ENCODE data around the gene ZNF593OS.
A peak's percentile ranks its signal among the peaks of the same experiment; 100 is the strongest.

Gene ZNF593OS

DNA sequence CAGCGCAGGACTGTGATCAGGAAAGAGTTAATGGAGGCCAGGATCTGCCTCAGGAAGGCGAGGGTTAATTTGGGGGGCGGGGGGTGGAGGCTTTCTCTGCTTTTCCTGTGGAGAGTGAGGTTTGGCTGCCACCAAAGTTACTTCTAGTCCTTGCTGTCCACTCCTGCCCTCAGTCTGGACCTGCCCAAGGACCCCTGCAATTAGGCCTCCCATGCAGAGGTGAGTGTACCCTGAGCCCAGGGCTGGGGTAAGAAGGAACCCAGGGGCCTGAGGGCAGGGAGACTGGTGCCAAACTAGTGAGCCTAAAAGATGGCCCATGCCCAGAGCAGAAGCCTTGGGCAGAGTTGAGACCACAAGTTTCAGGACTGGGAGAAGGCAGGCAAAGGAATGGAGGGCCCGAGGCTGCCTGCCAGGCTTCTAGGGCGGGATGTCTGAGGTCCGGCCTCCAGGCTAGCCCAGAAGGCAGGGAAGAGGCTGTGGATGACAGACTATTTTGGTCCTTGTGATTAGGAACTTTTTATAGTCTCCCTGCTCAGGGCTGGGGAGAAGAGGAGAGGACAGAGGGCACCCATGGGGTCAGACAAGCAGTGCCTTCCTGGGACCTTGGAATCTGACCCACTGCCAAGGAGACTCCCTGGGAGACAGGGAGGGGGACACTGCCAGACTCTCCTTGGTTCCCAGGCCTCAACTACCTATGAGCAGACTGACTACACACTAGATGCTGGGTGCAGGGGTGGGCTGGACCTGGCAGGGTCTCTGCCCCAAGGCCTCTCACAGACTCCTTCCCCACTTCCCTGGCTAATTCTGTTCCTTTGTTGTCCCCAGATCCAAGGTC lies 12.5 kb downstream of the ZNF593OS start, which contains the start of gene FAM110D:
TSS of gene FAM110D (plus strand) at position 172 of the 835 bp plus-strand sequence. CDS start 2,213 bp downstream, outside the sequence.
- no peak for DNase-seq

DNA sequence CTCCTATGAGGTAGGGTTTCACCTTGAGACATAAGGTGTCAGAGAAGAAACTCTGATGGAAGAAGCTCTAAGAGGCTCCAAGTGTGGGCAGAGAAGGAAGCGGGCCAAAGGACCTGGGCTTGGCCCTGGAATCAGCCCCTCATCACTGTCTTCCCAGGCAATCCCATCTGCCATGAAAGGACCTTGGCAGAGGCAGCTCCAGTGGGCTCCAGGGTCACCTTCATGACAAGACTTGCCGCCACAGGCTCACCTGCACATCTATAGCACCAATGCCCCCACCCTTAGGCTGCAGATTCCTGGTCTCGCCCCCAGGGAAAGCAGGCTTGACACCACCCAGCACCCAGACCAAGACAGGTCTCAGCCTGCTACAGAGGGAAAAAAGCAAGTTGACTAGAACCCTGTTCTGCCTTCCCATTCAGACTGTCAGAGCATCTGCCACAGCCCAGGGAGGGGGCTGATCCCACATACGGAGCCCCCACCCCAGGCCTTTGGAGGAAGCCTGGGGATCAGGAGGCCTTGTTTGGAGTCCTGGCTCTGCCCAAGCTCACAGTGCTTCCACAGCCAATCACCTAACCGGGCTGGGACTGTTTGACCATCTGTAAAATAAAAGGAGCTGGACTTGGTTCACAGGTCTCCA lies 13.2 kb downstream of the ZNF593OS start:
- DNase-seq: no peak

DNA sequence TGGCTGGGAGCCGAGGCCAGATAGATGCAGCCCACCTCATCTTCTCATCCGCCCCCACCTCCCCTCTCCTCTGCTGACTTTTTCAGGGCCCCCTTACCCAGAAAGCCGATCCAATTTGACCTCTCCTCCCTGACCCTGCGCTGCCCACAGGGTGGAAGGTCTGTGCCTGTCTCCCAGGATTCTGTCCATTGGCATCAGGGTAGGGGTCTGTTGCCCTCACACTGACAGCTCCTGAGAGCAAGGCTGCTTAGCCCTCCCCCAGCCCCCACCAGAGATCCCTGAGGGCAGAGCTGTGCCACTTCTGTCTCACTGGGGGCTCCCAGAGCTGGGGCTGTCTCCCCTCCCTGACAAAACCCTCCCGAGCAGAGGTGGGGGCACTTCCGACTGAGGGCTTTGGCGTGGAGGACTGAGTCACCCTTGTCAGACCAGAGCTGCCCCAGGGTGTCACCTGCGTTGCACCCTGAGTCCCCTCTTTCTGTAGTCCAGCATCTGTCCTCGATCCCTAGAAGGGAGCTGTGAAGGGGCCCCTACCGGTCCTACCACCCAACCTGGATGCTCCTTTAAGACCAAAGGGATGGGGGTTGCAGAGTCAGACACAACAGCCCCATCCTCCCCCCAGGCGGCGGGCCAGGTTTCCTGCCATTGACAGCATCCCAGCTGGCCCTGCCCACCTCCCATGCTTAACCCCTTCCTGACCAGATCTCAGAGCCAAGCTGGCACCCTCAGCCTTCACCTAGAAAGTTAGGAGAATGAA lies 15.2 kb downstream of the ZNF593OS start:
- DNase-seq: no peak

DNA sequence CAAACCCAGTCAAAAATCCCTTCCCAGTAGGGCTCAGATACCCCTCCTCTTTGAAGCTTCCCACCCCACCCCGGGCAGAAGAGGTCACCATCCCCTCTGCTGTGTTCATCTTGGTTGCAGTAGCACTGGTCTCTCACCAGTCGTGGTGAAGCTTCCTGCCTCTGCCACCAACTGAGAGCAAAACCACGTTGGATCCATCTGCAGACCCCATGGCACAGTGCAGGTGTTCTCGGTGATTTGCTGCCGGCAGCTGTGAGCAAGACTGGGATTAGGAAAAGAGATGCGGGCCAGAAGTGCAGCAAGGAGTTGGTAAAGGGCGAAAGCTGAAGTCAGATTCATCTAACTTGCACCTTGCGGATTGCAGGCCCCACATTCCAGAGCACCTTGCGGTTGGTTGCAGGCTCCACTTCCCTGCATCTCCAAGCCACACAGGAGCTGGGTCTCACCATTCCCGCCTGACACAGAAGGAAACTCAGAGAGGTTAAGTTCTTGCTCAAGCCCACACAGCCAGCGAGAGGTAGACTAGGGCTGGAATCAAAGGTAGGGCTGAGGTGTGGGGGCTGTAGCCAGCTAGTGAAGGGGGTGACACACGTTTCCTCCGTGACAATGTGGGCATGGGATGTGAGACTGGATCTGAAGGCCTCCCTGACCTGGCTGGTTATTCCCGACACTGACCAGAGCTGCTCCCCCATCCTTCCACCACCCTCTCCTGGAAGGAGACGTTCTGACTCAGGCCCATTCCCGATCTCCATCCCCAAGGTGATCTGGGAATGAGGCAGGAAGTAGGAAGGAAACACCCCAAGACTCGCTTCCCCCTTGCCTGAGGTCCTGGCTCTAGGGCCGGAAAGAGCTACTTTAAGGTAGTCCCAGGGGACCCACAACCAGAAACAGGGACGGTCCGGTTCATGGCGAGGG lies 16.0 kb downstream of the ZNF593OS start:
- no peak for DNase-seq

DNA sequence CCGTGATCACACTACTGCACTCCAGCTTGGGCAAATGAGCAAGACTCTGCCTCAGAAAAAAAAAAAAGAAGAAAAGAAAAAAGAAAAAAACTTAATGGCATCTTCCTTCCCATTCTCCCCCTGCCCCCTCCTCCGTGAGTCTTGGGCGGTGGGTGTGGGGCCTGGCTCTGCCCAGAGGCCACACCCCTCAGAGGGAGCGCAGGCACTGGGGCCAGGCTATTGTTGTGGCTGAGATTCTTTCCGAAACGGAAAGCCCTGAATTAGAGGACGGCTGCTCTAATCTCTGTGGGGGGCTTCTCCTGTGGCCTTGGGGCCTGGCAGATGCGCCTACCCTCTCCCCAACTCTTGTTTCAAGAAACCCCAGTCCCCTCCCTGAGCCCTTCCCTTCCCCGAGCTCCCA lies 16.9 kb downstream of the ZNF593OS start:
- DNase-seq: no peak

DNA sequence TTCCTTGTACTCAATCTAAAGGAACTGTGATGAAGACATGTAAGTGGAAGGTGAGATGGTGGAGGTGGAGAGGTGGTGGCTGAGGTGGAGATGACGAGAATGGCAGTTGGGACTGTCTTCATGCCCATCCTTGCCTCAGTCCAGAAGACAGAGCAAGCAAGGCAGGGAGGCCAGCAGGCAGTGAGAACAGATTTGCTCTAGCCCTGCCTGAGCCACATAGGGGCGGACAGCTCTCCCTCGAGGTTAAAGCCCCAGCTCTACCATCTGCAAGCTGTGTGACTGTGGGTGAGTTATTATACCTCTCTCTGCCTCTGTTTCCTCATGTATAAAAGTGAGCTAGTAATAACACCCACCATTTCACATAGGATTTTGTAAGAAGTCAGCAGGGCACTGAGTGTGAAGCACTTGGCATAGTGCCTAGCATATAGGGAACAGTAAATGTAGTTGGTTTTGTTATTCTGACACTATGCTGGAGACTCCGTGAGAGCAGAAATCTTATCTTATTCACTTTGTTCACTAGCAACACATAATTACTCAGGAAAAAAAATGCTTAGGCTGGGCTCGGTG lies 17.6 kb downstream of the ZNF593OS start:
- DNase-seq: no peak

DNA sequence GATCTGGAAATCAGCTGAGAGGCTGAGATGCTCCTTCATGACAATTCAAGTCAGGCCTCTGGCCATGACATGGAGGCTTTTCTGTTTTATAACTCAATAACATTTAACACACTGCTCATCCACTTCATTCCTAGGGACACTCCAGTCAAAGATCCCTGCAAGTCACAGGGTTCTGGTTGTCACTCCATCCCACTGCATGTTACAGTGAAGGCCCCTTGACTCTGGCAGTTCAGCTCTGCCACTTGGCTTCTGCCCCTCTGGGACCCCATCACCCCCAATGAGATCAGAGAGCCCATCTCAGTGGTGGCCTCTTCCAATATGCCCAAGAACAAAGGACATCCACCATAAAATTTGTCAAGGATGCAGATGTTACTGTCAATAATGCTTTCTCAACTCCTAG lies 22.7 kb downstream of the ZNF593OS start:
- no peak for DNase-seq

DNA sequence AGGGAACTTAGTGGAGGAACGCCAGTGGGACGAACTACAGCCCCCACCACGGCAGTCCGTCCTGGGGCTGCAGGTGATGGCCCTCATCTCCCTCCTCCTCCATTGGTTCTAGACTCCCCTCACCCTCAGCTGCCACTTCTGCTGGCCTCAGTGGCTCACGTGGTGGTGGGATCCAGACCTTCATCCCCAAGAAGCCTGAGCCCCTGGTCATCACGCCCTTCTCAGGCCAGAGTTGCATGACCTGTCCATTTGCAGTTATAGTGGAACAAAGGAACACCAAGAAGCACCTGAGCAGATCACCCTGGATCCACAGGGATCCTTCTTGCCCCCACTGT lies 25.7 kb downstream of the ZNF593OS start:
- no peak for DNase-seq

DNA sequence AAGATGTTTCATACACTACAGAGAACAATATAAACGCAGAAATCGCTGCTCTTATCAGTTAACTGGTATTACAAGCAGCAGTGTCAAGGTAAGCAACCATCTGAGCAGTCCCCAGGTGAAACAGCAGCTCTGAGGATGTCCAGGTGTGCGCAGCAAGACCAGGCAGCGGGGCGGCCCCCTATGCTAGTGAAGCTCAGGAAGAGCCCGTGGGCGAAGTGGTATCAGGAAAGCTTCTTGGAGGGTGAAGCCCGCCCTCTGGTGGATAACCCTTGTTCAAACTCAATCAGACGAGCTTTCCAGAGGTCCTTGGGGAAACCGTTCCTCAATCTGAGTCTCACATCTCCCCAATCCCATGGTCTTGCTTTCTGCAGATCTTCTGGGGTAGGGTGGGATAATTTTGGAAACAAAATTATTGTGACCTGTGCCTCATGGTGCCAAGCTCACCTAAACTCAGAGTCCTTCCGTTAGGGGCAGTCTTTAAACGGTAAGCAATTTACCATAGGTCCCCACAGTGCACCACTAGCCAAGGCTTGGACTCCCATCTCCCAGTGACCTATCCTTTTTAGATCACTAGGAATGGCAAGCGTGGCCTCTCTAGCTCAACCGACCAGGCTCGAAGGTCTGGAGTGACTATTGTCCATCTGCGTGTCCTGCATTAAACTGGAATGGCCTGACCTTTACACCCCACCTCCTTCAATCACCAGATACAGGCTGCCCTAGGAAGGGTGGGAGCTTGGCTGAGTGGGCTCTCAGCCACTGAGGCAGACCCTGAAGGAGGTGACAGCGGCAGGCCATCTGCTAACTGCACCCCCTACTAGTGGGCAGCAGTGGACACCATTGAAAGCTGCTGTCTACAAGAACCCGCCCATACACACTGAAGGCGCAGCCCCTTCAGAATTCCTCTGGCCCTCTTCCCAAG lies 26.3 kb downstream of the ZNF593OS start:
- DNase-seq: peak; percentile 61

DNA sequence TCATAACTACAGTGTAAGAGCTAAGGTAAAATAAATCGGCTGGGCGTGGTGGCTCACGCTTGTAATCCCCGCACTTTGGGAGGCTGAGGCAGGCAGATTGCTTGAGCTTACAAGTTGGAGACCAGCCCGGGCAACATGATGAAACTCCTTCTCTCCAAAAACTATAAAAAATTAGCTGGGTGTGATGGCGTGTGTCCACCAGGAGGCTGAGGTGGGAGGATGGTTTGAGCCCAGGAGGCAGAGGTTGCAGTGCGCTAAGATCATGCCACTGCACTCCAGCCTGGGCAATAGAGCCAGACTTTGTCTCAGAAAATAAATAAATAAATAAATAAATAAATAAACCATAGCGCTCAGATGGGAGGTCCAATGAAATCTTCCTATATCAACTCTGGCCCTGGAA lies 29.5 kb downstream of the ZNF593OS start:
- DNase-seq: no peak

DNA sequence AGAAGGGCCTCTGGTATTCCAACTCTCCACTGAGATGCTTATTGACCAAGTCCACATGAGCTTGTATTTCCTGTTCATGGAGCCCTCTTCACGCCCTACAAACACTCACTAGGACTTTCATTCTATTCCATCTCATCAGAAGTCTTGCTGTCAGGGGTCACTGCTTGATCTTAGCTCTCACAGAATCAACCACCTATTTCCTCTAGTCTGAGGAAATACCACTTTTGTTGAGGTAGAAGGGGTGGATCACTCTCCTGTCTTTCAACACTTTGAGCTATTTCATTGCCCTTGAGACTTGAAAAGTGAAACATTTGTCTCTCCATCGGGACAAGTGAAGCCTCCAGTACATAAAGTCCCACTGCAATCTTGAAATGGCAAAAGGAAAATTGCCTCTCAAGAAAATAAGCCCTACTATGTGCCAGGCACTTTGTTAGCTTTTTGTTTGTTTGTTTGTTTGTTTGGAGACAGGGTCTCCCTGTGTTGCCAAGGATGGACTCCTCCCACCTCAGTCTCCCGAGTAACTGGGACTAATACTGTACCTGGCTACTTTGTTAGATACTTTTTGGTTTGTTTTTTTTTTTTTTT lies 32.6 kb downstream of the ZNF593OS start:
- DNase-seq: no peak

DNA sequence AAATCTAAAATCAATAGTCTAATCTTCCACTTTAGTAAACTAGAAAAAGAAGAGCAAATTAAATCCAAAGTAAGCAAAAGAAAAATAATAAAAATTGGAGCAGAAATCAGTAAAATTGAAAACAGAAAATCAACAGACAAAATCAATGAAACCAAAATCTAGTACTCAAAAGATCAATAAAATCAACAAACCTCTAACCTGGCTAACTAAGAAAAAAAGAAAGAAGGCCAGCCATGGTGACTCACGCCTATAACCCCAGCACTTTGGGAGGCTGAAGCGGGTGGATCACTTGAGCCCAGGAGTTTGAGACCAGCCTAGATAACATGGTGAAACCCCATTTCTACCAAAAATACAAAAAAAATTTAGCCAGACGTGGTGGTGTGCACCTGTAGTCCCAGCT lies 37.2 kb downstream of the ZNF593OS start:
- DNase-seq: no peak

DNA sequence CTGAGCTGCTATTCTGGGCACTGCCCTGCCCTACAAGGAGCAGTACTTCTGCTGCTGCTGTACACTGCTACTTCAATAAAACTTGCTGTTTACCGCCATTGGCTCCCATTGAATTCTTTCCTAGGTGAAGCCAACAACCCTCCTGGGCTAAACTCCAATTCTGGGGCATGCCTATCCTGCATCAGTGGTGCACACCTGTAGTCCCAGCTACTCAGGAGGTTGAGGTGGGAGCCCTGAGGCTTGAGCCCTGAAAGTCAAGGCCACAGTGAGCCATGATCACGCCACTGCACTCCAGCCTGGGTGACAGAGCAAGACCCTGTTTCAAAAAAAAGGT lies 38.8 kb downstream of the ZNF593OS start:
- no peak for DNase-seq

DNA sequence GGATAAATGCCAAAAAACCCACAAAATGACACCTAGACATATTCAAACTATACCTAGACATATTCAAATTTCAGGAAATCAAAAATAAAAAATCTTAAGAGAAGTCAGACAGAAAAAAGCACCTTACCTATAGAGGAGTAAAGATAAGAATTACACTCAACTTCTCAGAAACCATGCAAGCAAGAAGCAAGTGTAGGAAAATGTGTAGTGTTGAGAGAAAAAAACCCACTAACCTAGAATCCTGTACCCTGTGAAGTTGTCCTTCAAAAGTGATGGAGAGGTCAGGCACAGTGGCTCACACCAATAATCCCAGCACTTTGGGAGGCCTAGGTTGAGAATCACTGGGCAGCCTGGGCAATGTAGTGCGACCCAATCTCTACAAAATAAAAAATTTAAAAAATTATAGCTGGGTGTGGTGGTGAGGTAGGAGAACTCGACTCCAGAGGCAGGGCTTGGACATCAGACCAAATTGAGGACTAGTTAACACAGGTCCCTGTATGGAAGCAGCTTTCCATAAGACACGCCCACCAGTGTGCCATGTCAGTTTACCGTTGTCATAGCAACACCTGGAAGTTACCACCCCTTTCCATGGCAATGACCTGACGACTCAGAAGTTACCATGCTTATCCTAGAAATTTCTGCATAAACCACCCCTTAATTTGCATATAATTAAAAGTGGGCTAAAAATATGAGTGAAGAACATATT lies 39.4 kb downstream of the ZNF593OS start:
- DNase-seq: no peak

DNA sequence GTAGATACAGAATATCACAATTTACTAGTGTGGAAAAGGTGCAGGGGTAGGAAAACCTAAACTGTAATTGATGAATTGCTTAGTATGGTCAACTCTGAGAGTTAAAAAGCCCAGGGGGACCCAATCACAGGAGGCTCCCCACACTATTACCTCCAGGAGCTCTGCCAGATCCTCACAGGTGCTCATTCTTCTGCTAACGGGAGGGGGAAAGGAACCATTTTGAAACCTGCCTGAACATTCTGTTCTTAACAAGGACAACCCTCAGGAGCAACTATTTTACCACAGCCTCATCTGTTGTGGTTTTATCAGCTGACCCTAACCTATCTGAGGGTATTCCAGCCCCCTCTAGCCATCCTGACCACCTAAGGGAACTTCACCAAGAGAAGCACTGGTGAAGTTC lies 40.9 kb downstream of the ZNF593OS start:
- DNase-seq: no peak

DNA sequence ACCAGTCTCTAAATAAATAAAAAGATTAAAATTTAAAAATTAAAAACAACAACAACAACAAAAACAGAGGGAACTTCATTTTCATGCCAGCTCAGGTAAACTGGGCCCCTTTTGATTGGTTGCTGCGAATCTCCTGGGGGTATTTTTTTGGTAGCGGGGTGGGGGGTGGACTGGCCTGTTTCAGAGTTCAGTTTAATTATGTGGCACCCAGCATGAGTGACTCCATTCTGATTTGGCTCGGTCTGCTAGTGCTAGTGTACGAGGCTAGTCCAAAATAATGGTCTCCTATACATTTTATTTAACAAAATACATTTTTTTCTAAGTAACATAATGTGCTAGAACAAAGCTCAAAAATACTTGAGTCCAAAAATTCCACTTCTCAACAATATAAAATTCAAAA lies 41.9 kb downstream of the ZNF593OS start:
- DNase-seq: no peak

DNA sequence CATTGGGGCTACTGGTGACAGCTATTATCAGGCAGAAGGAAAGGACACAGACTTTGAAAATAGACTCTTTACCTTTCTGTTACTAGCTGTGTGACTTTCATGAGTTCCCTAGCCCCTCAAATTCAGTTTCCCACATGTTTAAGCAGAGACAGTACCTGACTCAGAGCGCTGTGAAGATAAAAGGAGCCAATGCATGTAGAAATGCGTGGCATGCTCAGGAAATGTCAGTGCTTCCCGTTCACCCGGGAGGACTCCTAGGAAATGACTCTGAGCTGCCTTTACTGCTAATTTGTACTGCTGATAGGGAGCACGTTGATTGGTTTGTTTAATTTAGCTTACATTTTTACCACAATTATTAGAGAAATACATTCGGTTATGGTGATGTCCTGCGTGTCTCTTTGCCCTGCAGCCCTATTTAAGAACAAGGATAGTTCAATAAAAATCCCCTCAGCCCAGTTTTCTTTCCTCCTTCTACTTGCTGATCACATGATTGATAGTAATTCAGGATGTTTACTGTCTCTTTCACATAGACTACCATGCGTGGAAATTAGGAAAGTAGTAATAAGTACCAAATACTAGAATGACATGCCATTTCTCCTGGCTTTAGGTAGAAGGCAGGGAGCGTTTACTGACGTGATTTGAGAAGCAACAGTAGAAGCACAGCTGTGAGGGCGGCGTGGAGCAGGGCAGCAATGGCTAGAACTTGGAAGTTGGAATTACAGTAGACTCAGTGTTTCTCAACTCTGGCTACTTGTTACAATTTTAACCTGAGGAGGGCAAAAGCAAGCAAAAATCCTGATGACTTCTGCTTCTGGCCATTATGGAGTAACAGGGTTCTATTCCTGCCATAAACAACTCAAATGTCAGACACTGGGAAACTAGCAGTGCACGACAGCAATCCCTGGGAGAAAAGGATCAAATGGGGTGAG lies 44.1 kb downstream of the ZNF593OS start:
- DNase-seq: no peak

DNA sequence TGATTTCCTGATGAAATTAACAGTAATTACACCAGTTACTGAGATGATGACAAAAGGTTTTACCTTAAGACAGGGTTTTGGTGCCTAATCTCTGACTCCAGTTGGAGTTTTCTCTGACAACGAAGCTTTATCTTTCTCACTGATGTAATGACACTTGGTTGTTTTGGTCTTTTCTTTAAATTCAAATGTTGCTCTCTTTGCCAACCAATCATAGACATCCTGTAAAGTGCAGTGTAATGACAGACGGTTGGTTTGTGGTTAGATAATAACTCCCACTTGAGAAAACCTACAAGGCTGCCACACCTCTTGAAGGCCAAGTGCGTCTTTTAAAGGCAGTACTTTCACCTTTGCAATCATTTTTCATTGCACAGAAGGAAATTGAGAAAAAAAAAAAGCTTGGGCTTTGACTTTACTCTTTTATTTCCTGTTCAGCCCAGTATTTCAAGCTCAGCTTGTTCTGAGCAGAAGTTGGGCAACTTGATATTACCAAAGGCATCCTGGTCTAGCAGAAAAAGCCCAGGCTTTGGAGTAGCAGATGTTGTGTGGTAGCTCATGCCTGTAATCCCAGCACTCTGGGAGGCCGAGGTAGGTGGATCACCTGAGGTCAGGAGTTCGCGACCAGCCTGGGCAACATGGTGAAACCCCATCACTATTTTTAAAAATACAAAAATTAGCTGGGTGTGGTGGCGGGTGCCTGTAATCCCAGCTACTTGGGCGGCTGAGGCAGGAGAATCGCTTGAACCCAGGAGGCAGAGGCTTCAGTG lies 45.1 kb downstream of the ZNF593OS start:
- DNase-seq: peak; percentile 32
